ENCODE measurements around the gene CALD1.

The CALD1 gene

DNA sequence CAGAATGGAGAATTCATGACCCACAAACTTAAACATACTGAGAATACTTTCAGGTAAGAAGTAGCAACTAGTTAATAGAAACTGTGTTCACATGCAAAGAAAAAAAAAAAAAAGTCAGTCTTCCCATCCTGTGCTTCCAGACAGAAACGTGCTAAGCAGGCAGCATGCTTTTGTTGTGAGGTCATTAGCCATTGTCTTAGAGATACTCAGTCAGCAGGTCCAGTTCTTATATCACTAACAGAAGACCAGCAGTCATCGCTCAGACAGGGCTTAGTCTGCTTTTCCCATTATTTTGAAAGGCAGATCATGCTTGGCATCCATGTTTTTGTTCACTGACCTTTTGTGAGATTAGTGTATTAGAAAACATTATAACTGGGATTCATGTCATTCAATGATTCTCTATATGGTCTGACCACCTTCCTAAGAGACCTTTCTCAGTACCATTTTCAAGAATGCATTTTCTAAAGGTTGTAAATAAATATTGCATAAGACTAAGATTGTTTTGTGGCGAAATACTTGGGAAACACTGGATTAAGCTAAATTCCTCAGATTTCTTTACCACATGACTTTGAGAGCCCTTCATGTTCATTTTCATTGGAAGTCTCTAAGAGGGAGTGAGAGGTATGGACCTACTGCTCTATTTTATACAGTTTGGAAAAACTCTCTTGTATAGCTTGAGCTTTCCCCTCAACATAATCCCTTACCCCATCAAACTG, 161.9 kb downstream of the CALD1 start:
- DNase-seq (ENCODE audit: low spot score): no peak
- TF ChIP-seq, protein P1, sequence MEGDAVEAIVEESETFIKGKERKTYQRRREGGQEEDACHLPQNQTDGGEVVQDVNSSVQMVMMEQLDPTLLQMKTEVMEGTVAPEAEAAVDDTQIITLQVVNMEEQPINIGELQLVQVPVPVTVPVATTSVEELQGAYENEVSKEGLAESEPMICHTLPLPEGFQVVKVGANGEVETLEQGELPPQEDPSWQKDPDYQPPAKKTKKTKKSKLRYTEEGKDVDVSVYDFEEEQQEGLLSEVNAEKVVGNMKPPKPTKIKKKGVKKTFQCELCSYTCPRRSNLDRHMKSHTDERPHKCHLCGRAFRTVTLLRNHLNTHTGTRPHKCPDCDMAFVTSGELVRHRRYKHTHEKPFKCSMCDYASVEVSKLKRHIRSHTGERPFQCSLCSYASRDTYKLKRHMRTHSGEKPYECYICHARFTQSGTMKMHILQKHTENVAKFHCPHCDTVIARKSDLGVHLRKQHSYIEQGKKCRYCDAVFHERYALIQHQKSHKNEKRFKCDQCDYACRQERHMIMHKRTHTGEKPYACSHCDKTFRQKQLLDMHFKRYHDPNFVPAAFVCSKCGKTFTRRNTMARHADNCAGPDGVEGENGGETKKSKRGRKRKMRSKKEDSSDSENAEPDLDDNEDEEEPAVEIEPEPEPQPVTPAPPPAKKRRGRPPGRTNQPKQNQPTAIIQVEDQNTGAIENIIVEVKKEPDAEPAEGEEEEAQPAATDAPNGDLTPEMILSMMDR (IDR thresholded peaks at IDR 0.05; ENCODE audit: extremely low read depth, missing control alignments): no peak

DNA sequence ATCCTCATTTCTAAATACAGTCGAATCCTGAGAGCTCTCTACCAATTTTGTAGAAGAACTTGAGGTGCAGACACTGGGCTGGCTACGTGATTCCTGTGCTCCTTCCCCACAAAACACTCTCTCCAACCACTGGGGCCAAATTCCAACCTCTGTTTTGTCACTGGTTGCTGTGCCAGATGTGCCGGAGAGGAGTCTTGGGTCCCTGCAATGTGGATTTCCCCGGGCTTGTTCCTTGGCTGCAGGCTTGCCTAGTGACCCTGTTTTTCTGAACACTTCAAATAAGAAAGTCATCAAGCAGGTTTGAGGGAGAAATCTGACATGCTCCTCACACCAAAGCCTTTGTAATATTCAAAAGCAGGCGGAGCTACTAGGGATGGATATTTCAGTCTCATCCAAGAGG, 162.5 kb downstream of the CALD1 start:
- DNase-seq (ENCODE audit: low spot score): no peak
- TF ChIP-seq, protein P1 (IDR thresholded peaks at IDR 0.05; ENCODE audit: extremely low read depth, missing control alignments): no peak

DNA sequence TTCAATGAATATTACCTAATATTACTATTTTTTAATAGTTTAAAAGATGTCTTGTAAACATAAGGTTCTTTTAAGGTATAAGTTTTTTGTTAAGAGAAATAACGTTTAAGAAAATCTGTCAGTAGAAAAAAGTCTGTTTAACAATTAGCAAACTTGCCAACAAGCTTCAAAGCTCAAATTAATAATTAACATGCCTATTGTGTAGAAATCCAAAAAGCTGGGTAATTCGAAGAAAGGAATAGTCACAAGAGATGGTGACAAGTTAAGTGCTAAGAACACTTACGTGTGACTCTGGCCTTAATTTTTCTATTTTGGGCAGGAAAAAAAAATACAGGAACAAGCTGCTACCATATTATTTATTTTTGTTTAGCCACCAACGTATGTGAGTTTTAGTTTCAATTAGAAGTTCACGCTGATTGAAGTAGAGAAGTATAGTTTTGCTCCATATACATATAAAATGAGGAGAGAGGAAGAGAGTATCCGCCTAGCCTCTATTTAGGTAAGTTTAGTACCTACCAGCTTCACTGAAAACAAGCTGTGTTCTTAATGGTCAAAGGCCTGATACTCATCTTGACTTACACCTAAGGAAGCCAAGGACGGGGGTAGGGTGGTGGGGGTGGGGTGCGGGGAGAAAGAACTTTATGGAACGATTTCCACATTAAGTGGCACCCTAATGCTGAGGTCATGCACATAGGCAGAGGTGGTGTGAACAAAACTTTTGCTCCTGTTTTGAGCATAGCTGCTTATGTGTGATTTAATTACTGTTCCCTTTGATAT, 163.4 kb downstream of the CALD1 start:
- no peak for DNase-seq (ENCODE audit: low spot score)
- TF ChIP-seq, protein P1 (IDR thresholded peaks at IDR 0.05; ENCODE audit: extremely low read depth, missing control alignments): no peak

DNA sequence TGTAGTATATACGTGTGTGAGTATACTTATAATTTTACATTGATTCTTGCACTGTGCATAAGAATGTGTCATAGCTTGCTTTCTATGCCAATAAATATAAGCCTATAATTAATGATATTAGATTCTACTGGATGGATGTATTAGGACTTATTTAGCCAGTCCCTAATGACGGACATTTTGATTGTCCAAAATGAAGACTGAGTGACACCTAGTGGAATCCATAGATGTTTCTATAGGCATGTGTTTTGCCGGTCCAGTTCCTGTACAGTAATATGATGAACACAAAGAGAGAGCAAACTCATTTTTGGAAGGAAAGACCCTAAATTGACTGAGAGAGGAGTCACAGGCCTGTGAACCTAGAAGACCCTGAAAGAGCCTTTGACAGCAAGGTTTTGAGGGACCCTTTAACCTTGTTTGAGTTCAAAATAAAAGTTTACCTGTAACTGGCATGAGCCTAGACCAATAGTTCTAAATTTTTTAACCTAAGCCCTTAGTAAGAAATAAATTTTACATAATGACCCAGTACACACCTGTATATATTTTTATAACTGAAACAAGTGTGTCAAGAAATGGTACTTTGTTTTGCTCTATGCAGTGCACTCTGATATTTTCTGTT, 164.5 kb downstream of the CALD1 start:
- DNase-seq (ENCODE audit: low spot score): peak; percentile 66

DNA sequence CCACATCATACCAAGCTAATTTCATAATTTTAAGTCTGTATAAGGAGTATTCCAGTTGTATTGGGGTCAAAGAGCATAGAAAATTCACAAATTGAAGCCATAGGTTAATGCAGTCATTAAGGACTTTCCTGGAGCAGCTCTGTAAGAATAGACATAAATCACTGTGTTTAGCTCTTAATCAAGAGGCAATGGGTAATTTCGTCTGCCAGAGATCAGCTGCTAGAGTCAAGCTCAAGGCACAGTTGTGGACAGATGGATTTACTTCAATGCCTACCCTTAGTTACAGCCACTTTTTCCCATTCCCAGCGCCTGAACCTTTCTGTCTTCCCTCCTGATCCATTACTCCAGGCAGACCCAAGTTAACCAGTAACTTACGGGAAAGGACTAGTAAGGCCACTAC, 166.3 kb downstream of the CALD1 start:
- TF ChIP-seq, protein P1 (IDR thresholded peaks at IDR 0.05; ENCODE audit: extremely low read depth, missing control alignments): no peak
- no peak for DNase-seq (ENCODE audit: low spot score)

More for the DNA sequence above, 164.5 kb downstream of the CALD1 start:
- TF ChIP-seq, protein P1 (IDR thresholded peaks at IDR 0.05; ENCODE audit: extremely low read depth, missing control alignments): no peak

DNA sequence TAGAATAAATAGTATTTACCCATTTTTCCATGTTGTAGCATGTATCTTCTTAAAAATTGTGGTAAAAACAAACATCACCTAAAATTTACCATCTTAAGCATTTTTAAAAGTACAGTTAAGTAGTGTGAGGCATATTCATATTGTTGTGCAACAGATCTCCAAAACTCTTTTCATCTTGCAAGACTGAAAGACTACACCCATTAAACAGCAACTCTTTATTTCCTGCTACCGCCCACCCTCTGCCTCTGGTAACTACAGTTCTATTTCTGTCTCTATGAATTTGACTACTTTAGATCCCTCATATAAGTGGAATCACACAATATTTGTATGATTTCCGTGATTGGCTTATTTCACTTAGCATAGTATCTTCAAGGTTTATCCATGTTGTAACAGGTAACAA, 166.8 kb downstream of the CALD1 start:
- DNase-seq (ENCODE audit: low spot score): no peak
- TF ChIP-seq, protein P1 (IDR thresholded peaks at IDR 0.05; ENCODE audit: extremely low read depth, missing control alignments): no peak

DNA sequence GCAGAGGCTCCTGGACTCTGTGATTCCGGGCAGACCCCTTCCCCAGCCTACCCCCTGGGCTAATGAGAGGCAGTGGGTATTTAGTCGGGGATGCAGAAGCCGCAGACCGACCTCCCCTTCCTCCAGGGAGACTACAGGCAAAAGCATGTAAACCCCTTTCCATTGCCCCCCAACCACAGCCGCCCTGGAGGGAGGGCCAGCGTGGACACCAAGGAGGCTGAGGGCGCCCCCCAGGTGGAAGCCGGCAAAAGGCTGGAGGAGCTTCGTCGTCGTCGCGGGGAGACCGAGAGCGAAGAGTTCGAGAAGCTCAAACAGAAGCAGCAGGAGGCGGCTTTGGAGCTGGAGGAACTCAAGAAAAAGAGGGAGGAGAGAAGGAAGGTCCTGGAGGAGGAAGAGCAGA, 167.9 kb downstream of the CALD1 start:
- TF ChIP-seq, protein P1 (IDR thresholded peaks at IDR 0.05; ENCODE audit: extremely low read depth, missing control alignments): no peak
- no peak for DNase-seq (ENCODE audit: low spot score)

Data from GM20000 (cell line).